ENCODE measurements around the gene CREM.

Gene CREM

GRCh38 chr10:35224045-35224740 lies 97.5 kb downstream of the CREM start:
- DNase-seq, result no peak

GRCh38 chr10:35225204-35225603 lies 98.6 kb downstream of the CREM start:
- DNase-seq, result no peak

- no peak for DNase-seq
Observed at GRCh38 chr10:35226507-35226906, 99.9 kb downstream of the CREM start.

- no peak for DNase-seq
Observed at GRCh38 chr10:35228058-35228457, 101.4 kb downstream of the CREM start.

- no peak for DNase-seq
Observed at GRCh38 chr10:35231646-35232045, 105.0 kb downstream of the CREM start.

GRCh38 chr10:35232527-35232926 lies 105.9 kb downstream of the CREM start:
- DNase-seq, result no peak

- DNase-seq, result no peak
Observed at GRCh38 chr10:35234073-35234472, 107.4 kb downstream of the CREM start.

GRCh38 chr10:35236739-35237138 lies 110.1 kb downstream of the CREM start:
- no peak for DNase-seq

- DNase-seq, result no peak
Observed at GRCh38 chr10:35237766-35238512, 111.3 kb downstream of the CREM start.

GRCh38 chr10:35244549-35244948 lies 117.9 kb downstream of the CREM start:
- no peak for DNase-seq

- DNase-seq, result no peak
Observed at GRCh38 chr10:35246770-35247343, 120.2 kb downstream of the CREM start.

GRCh38 chr10:35251373-35252100 lies 124.9 kb downstream of the CREM start:
- no peak for DNase-seq

- no peak for DNase-seq
Observed at GRCh38 chr10:35257057-35257983, 130.7 kb downstream of the CREM start.

- DNase-seq, result no peak
Observed at GRCh38 chr10:35259769-35260397, 133.2 kb downstream of the CREM start.

GRCh38 chr10:35262436-35262835 lies 135.8 kb downstream of the CREM start:
- DNase-seq, result no peak

All from NCI-H345 (cell line).